NCI-H69 (cell line): Measurements from ENCODE around the gene NUTM1.
"Not testable (repeated sequence)": the region's sequence is repeated elsewhere in the genome, so short reads cannot be mapped to it uniquely, and the experiment has no call there.

Experiments used
- DNase-seq: peaks from one replicate; lab custom pipeline; 2025; lab: John Stamatoyannopoulos, UW

NUTM1 gene

GRCh38 chr15:34362047-34362773 lies 19.1 kb downstream of the NUTM1 start:
- DNase-seq = no peak

- DNase-seq = no peak
These were observed 20.9 kb downstream of the NUTM1 start for GRCh38 chr15:34364041-34364440.

GRCh38 chr15:34365091-34365825 lies 22.1 kb downstream of the NUTM1 start:
- DNase-seq = no peak

GRCh38 chr15:34365836-34366235 lies 22.7 kb downstream of the NUTM1 start:
- DNase-seq = no peak

GRCh38 chr15:34366271-34367065 lies 23.4 kb downstream of the NUTM1 start:
- DNase-seq = peak; percentile 93

- DNase-seq = peak; percentile 96
These were observed 24.3 kb downstream of the NUTM1 start, which contains the start of gene LPCAT4 for GRCh38 chr15:34367101-34368081. LPCAT4 (minus strand) TSS chr15:34367196; CDS start chr15:34367100, 96 bp downstream.

- DNase-seq = no peak
These were observed 27.0 kb downstream of the NUTM1 start for GRCh38 chr15:34370129-34370528.

GRCh38 chr15:34370643-34371042 lies 27.5 kb downstream of the NUTM1 start:
- no peak for DNase-seq

GRCh38 chr15:34373951-34374350 lies 30.8 kb downstream of the NUTM1 start:
- no peak for DNase-seq

- no peak for DNase-seq
These were observed 31.7 kb downstream of the NUTM1 start for GRCh38 chr15:34374816-34375215.

GRCh38 chr15:34375541-34375940 lies 32.4 kb downstream of the NUTM1 start:
- DNase-seq = not testable (repeated sequence)

- no peak for DNase-seq
These were observed 33.7 kb downstream of the NUTM1 start for GRCh38 chr15:34376856-34377255.

GRCh38 chr15:34380491-34380890 lies 37.4 kb downstream of the NUTM1 start:
- not testable (repeated sequence) for DNase-seq

- DNase-seq = not testable (repeated sequence)
These were observed 38.9 kb downstream of the NUTM1 start for GRCh38 chr15:34381829-34382521.

- DNase-seq = not testable (repeated sequence)
These were observed 46.5 kb downstream of the NUTM1 start for GRCh38 chr15:34389594-34390086.

GRCh38 chr15:34392981-34393380 lies 49.9 kb downstream of the NUTM1 start:
- not testable (repeated sequence) for DNase-seq

- DNase-seq = not testable (repeated sequence)
These were observed 54.6 kb downstream of the NUTM1 start for GRCh38 chr15:34397637-34398259.

- DNase-seq = not testable (repeated sequence)
These were observed 60.1 kb downstream of the NUTM1 start for GRCh38 chr15:34403160-34403598.

- not testable (repeated sequence) for DNase-seq
These were observed 60.8 kb downstream of the NUTM1 start for GRCh38 chr15:34403899-34404298.
